Neural progenitor cell (in vitro differentiated cells): ENCODE measurements around the gene C1QTNF6.

ENCODE experiments used
- CTCF ChIP-seq: fragments of 200-600 bp; sonication (generic); IDR thresholded peaks from 2 replicates; pipeline ENCODE4 v1.5.1; 2017; ENCODE audit warnings: antibody characterized with exemption, mild to moderate bottlenecking
- EZH2 ChIP-seq: fragments of 200-600 bp; sonication (generic); IDR thresholded peaks from 2 replicates; pipeline ENCODE4 v1.6.1; 2017; ENCODE audit warnings: antibody characterized with exemption, mild to moderate bottlenecking, moderate library complexity
- EZH2phosphoT487 ChIP-seq: fragments of 200-600 bp; sonication (generic); IDR thresholded peaks from 2 replicates; pipeline ENCODE4 v1.6.1; 2017; ENCODE audit warnings: antibody characterized with exemption

DNA sequence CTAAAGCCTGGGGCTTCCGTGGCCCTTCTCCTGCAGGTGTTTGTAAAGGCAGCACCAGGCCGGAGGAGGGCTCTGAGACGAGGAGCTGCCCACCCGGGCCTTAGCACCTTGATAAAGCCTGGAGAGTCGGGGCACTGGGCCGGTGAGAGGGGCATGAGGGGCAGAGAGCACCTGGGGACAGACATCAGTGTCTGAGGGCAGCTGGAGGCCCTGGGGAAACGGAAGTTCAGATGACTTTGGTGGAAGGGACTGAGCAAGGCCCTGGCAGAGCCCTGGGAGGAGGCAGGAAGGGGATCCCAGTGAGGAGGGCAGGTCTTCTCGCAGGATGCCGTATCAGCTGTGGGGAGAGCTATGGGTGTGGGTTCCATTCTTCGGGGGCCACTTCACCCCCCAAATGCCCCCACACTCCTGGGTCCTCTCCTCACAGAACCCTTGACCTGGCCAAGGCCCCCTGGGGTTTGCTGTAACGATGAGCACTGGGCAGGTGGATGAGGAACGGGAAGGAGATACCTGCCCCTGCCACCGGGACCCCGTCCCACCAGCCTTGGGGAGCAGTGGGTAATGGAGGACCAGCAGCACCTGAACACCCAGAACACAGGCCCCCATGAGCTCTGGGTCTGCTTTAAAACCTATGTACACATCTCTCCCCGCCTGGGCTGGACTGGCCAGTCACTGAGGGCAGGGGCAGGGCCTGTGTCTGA, 7.4 kb downstream of the C1QTNF6 start:
- no peak for TF ChIP-seq EZH2phosphoT487
- TF ChIP-seq CTCF, result no peak
- no peak for TF ChIP-seq EZH2
